Endothelial cell of umbilical vein (primary cell): ENCODE data around the gene PPP4R1.

Experiments used
- POLR2A ChIP-seq: IDR thresholded peaks from 2 replicates; pipeline ENCODE4 v1.6.1; 2012; ENCODE audit warnings: low read depth, mild to moderate bottlenecking, control low read depth, low read length
- POLR2AphosphoS5 ChIP-seq: IDR thresholded peaks from 2 replicates; pipeline ENCODE4 v1.6.1; 2012; ENCODE audit warnings: low read depth, mild to moderate bottlenecking, control low read depth, low read length, moderate library complexity; ENCODE audit not compliant: insufficient read depth

GRCh38 chr18:9648431-9649163 lies 34.2 kb upstream of the PPP4R1 start:
- no peak for TF ChIP-seq POLR2A
- no peak for TF ChIP-seq POLR2AphosphoS5
